SK-N-SH (cell line): ENCODE measurements around the gene TRIP4. TPM values are rescaled to one million over a fixed set of nuclear protein-coding genes. Genes with fewer than 3 reads are reported as not detected.

Experiments
- CTCF ChIA-PET: fragments of 300-600, 350-600 bp; formaldehyde crosslinking; extraction: SDS; loops from one replicate; lab custom pipeline; 2021; lab: Yijun Ruan, JAX
- POLR2A ChIA-PET: fragments of 350-600 bp; sonication (Branson Sonifier 250); formaldehyde crosslinking; extraction: SDS; loops from one replicate; lab custom pipeline; 2020; ENCODE audit warnings: antibody characterized with exemption, inconsistent platforms; lab: Yijun Ruan, JAX
- DNase-seq: peaks from one replicate; pipeline ENCODE4 v3.0.0; 2012
- H2AFZ ChIP-seq: fragments of 200-600 bp; sonication (generic); 2 replicates; pipeline ENCODE4 v1.8.1; 2016; ENCODE audit warnings: antibody characterized with exemption, mild to moderate bottlenecking, low read depth
- H3F3A ChIP-seq: fragments of 200-600 bp; sonication (generic); replicated peaks from 2 replicates; pipeline ENCODE3; 2016; ENCODE audit warnings: antibody characterized with exemption, mild to moderate bottlenecking; ENCODE audit not compliant: insufficient read depth
- H3K27ac ChIP-seq, 2 experiments: fragments of 200-500 bp in 1 of 2; fragments of 200-600 bp in 1 of 2; sonication (Bioruptor generic) in 1 of 2; sonication (generic), shearing (Covaris generic) in 1 of 2; 2 replicates each; pipeline versions ENCODE4 v1.5.1 to v1.6.1; 2014 to 2016; ENCODE audit warnings: low read depth in 2 of 2, inconsistent platforms in 1 of 2, low read length in 1 of 2, mild to moderate bottlenecking in 1 of 2, mixed read lengths in 1 of 2
- H3K27me3 ChIP-seq: fragments of 200-600 bp; sonication (generic), shearing (Covaris generic); 2 replicates; pipeline ENCODE4 v1.6.1; 2016; ENCODE audit warnings: mixed run types; ENCODE audit not compliant: insufficient read depth
- H3K36me3 ChIP-seq, 2 experiments: fragments of 200-500 bp in 1 of 2; fragments of 200-600 bp in 1 of 2; sonication (Bioruptor generic) in 1 of 2; sonication (generic) in 1 of 2; replicated peaks in 1 of 2; 2 replicates each; pipeline versions ENCODE3 to v1.5.1; 2014 to 2016; ENCODE audit warnings: low read length in 1 of 2, mild to moderate bottlenecking in 1 of 2; ENCODE audit not compliant: insufficient read depth in 2 of 2, control insufficient read depth in 1 of 2
- H3K4me1 ChIP-seq, 2 experiments: fragments of 200-500 bp in 1 of 2; fragments of 200-600 bp in 1 of 2; sonication (Bioruptor generic) in 1 of 2; sonication (generic), shearing (Covaris generic) in 1 of 2; 2 replicates each; pipeline versions ENCODE4 v1.5.1 to v1.6.1; 2014 to 2016; ENCODE audit warnings: low read depth in 1 of 2, low read length in 1 of 2, mixed run types in 1 of 2; ENCODE audit not compliant: insufficient read depth in 2 of 2, control insufficient read depth in 1 of 2
- H3K4me2 ChIP-seq: fragments of 200-600 bp; sonication (generic), shearing (Covaris generic); 2 replicates; pipeline ENCODE4 v1.6.1; 2017; ENCODE audit warnings: mixed run types
- H3K4me3 ChIP-seq, 2 experiments: fragments of 200-500 bp in 1 of 2; fragments of 200-600 bp in 1 of 2; sonication (Bioruptor generic) in 1 of 2; sonication (generic), shearing (Covaris generic) in 1 of 2; 2 replicates each; pipeline versions ENCODE4 v1.5.1 to v1.8.1; 2014 to 2016; ENCODE audit warnings: low read depth in 2 of 2, inconsistent platforms in 1 of 2, low read length in 1 of 2, mild to moderate bottlenecking in 1 of 2, mixed read lengths in 1 of 2, moderate library complexity in 1 of 2
- H3K79me2 ChIP-seq: fragments of 200-600 bp; sonication (generic); 2 replicates; pipeline ENCODE4 v1.8.1; 2017; ENCODE audit warnings: mild to moderate bottlenecking; ENCODE audit not compliant: insufficient read depth
- H3K9ac ChIP-seq: fragments of 200-600 bp; sonication (generic); 2 replicates; pipeline ENCODE4 v1.6.1; 2017; ENCODE audit warnings: mixed run types
- H3K9me2 ChIP-seq: fragments of 200-600 bp; sonication (generic); 2 replicates; pipeline ENCODE4 v1.6.1; 2017; ENCODE audit warnings: mixed run types
- H3K9me3 ChIP-seq: fragments of 200-600 bp; sonication (generic); 2 replicates; pipeline ENCODE4 v1.6.1; 2017; ENCODE audit warnings: mixed run types, mild to moderate bottlenecking, moderate library complexity
- H4K20me1 ChIP-seq: fragments of 200-600 bp; sonication (generic); 2 replicates; pipeline ENCODE4 v1.6.1; 2017; ENCODE audit warnings: mild to moderate bottlenecking, mixed run types; ENCODE audit not compliant: insufficient read depth
- CHD2 ChIP-seq: fragments of 150-350 bp; IDR thresholded peaks from 2 replicates; pipeline ENCODE4 v1.6.1; 2018; ENCODE audit warnings: low read length; ENCODE audit not compliant: partially characterized antibody
- ELF1 ChIP-seq: IDR thresholded peaks from 2 replicates; pipeline ENCODE4 v1.4.0; 2012
- EP300 ChIP-seq, 2 experiments: IDR thresholded peaks; 2 replicates each; pipeline versions ENCODE4 v1.4.0 to v1.6.1; 2012; ENCODE audit warnings: borderline replicate concordance in 1 of 2, low read depth in 1 of 2, low read length in 1 of 2
- FOSL2 ChIP-seq: IDR thresholded peaks from 2 replicates; pipeline ENCODE4 v1.4.0; 2012; ENCODE audit warnings: low read depth, mild to moderate bottlenecking, moderate library complexity, borderline replicate concordance
- GABPA ChIP-seq: IDR thresholded peaks from 2 replicates; pipeline ENCODE4 v1.4.0; 2012; ENCODE audit warnings: low read depth, mild to moderate bottlenecking
- JUND ChIP-seq: IDR thresholded peaks from 2 replicates; pipeline ENCODE4 v1.4.0; 2012
- MAX ChIP-seq: IDR thresholded peaks from 2 replicates; pipeline ENCODE4 v1.4.0; 2012; ENCODE audit warnings: low read depth
- MXI1 ChIP-seq: IDR thresholded peaks from 2 replicates; pipeline ENCODE4 v1.6.1; 2012; ENCODE audit warnings: mild to moderate bottlenecking, low read depth, low read length, improper control_type of control experiment
- PBX3 ChIP-seq: IDR thresholded peaks from 2 replicates; pipeline ENCODE4; 2012
- POLR2AphosphoS5 ChIP-seq: IDR thresholded peaks from 2 replicates; pipeline ENCODE4 v1.6.1; 2012; ENCODE audit warnings: low read depth, low read length
- RAD21 ChIP-seq: IDR thresholded peaks from 2 replicates; pipeline ENCODE4 v1.6.1; 2012; ENCODE audit warnings: mild to moderate bottlenecking, low read length
- RCOR1 ChIP-seq: fragments of 150-350 bp; IDR thresholded peaks from 2 replicates; pipeline ENCODE4 v1.6.1; 2017; ENCODE audit warnings: antibody characterized with exemption, low read length
- REST ChIP-seq: IDR thresholded peaks from 2 replicates; pipeline ENCODE4 v1.6.1; 2012; ENCODE audit warnings: mild to moderate bottlenecking, low read depth, low read length, moderate library complexity
- SIN3A ChIP-seq: IDR thresholded peaks from 2 replicates; pipeline ENCODE4 v1.6.1; 2012; ENCODE audit warnings: low read depth, mild to moderate bottlenecking, low read length, moderate library complexity, borderline replicate concordance
- SMC3 ChIP-seq: IDR thresholded peaks from 2 replicates; pipeline ENCODE4 v1.6.1; 2012; ENCODE audit warnings: low read depth, low read length, improper control_type of control experiment
- TCF12 ChIP-seq: IDR thresholded peaks from 2 replicates; pipeline ENCODE4 v1.4.0; 2012
- TEAD4 ChIP-seq: IDR thresholded peaks from 2 replicates; pipeline ENCODE4 v1.4.0; 2012; ENCODE audit warnings: mild to moderate bottlenecking, borderline replicate concordance; ENCODE audit not compliant: insufficient read depth
- USF1 ChIP-seq: IDR thresholded peaks from 2 replicates; pipeline ENCODE4 v1.4.0; 2012; ENCODE audit warnings: low read depth, borderline replicate concordance
- USF2 ChIP-seq: fragments of 150-350 bp; IDR thresholded peaks from 2 replicates; pipeline ENCODE4 v1.6.1; 2017; ENCODE audit warnings: antibody characterized with exemption, low read length, low read depth, borderline replicate concordance
- ZBTB33 ChIP-seq: IDR thresholded peaks from 2 replicates; pipeline ENCODE4 v1.4.0; 2012; ENCODE audit warnings: low read depth, borderline replicate concordance
- whole genome bisulfite sequencing: methylation state at CpG from one replicate; pipeline ENCODE4 v1.1.6; 2017; ENCODE audit warnings: low lambda C conversion rate; 5-methylcytosine and 5-hydroxymethylcytosine counted together
- polyA plus RNA-seq, 3 experiments: library from polyadenylated mRNA; depleted of rRNA; stranded (reverse); fragments of >200 nt; gene quantifications; 2 replicates each; pipeline ENCODE4 v1.2.3, GENCODE V29; 2012

TRIP4 gene
- polyA plus RNA-seq, 1 of the 3 experiments (the other 2 are of a cell fraction), result 14.5 TPM

- no peaks in the 10 kb centered on the region for H3K9me3 ChIP-seq
- no peak overlapping the region for H3K4me3 ChIP-seq
- no peaks in the 10 kb centered on the region for H3K9me2 ChIP-seq
- peaks cover 73% of the 10 kb centered on the region for H4K20me1 ChIP-seq
- H3K36me3 ChIP-seq, result peaks cover 2 to 10% of the 10 kb centered on the region in 2 experiments
- no peak overlapping the region for H2AFZ ChIP-seq
- H3F3A ChIP-seq, result peaks cover 16% of the 10 kb centered on the region
- 90% methylated on average over 3 of the region's 3 CpGs for WGBS
- no peak for DNase-seq
- peaks cover 83% of the 10 kb centered on the region for H3K79me2 ChIP-seq
- CTCF ChIA-PET, result interaction anchor here (0.9 kb wide), 1 partner anchor 219 kb away, joined by 3 read pairs; no protein-coding TSS in a partner anchor
- H3K27me3 ChIP-seq, result no peaks in the 10 kb centered on the region
- POLR2A ChIA-PET, result interaction anchor here (0.7 kb wide), 1 partner anchor 26 kb away, joined by 3 read pairs; no protein-coding TSS in a partner anchor
- H3K4me1 ChIP-seq, result peaks cover 18 to 20% of the 10 kb centered on the region in 2 experiments; a peak in 3 of 4 replicates
- 0 out of 2 replicates have a peak overlapping the region, but pooled peaks have one; percentile 12 for H3K4me2 ChIP-seq
- H3K27ac ChIP-seq, result no peak overlapping the region
- no peak overlapping the region for H3K9ac ChIP-seq
- TF ChIP-seq MXI1, result no peak
- no peak for TF ChIP-seq SMC3
- no peak for TF ChIP-seq USF1
- TF ChIP-seq FOSL2, result no peak
- TF ChIP-seq USF2, result no peak
- TF ChIP-seq TCF12, result no peak
- TF ChIP-seq POLR2AphosphoS5, result no peak
- no peak for TF ChIP-seq RAD21
- TF ChIP-seq TEAD4, result no peak
- TF ChIP-seq RCOR1, result no peak
- TF ChIP-seq SIN3A, result no peak
- TF ChIP-seq REST, result no peak
- TF ChIP-seq MAX, result no peak
- TF ChIP-seq ELF1, result no peak
- TF ChIP-seq CHD2, result no peak
- TF ChIP-seq GABPA, result no peak
- TF ChIP-seq JUND, result no peak
- no peak for TF ChIP-seq ZBTB33
- no peak for TF ChIP-seq EP300 (IDR thresholded peaks at IDR 0.05; ENCODE audit: borderline replicate concordance in 1 of 2, low read depth in 1 of 2, low read length in 1 of 2)
- no peak for TF ChIP-seq PBX3
These were observed 76.8 kb downstream of the TRIP4 start for GRCh38 chr15:64464276-64465005.
